OCI-LY3 (cell line): ENCODE results near the gene ARMH3.

Experiments
- H2AFZ ChIP-seq: fragments of 200-600, 300-600 bp; shearing (Covaris generic); 2 replicates; pipeline ENCODE4 v1.6.0; 2014; ENCODE audit warnings: antibody characterized with exemption, low read depth, low read length
- H3K27ac ChIP-seq: fragments of 200-600, 300-600 bp; sonication (generic); 2 replicates; pipeline ENCODE4 v1.5.1; 2014; ENCODE audit warnings: mild to moderate bottlenecking, low read length, moderate library complexity, mixed read lengths
- H3K27me3 ChIP-seq: fragments of 200-600, 300-600 bp; sonication (generic); 2 replicates; pipeline ENCODE4 v1.6.1; 2014; ENCODE audit warnings: low read depth, low read length, mixed read lengths
- H3K36me3 ChIP-seq: fragments of 200-600, 300-600 bp; sonication (generic); replicated peaks from 2 replicates; pipeline ENCODE3; 2014; ENCODE audit warnings: low read depth, low read length, mixed read lengths
- H3K4me1 ChIP-seq: fragments of 300-600, 200-600 bp; sonication (generic); 2 replicates; pipeline ENCODE4 v1.6.1; 2014; ENCODE audit warnings: low read length, mixed read lengths
- H3K4me2 ChIP-seq: fragments of 200-600, 300-600 bp; sonication (generic); 2 replicates; pipeline ENCODE4 v1.6.1; 2014; ENCODE audit warnings: low read length, mixed read lengths
- H3K4me3 ChIP-seq: fragments of 300-600, 200-600 bp; sonication (generic); 2 replicates; pipeline ENCODE4 v1.5.1; 2014; ENCODE audit warnings: antibody characterized with exemption, mild to moderate bottlenecking, low read length, moderate library complexity
- H3K79me2 ChIP-seq: fragments of 300-600, 200-600 bp; shearing (Covaris generic); 2 replicates; pipeline ENCODE4 v1.6.1; 2014; ENCODE audit warnings: mild to moderate bottlenecking, low read length, mixed read lengths
- H3K9ac ChIP-seq: fragments of 300-600, 200-600 bp; shearing (Covaris generic); 2 replicates; pipeline ENCODE4 v1.6.0; 2014; ENCODE audit warnings: mild to moderate bottlenecking, low read length, moderate library complexity
- H3K9me3 ChIP-seq: fragments of 200-600, 300-600 bp; shearing (Covaris generic); 2 replicates; pipeline ENCODE4 v1.6.1; 2014; ENCODE audit warnings: low read length, mixed read lengths; ENCODE audit not compliant: insufficient read depth
- H4K20me1 ChIP-seq: fragments of 200-600, 300-600 bp; sonication (generic); 2 replicates; pipeline ENCODE4 v1.6.1; 2016; ENCODE audit warnings: low read length, mixed read lengths; ENCODE audit not compliant: insufficient read depth
- EZH2phosphoT487 ChIP-seq: fragments of 200-600 bp; shearing (Covaris generic); IDR thresholded peaks from 2 replicates; pipeline ENCODE4 v1.6.1; 2018; ENCODE audit warnings: antibody characterized with exemption, mixed run types, low read depth
- TF ChIP-seq, protein P1 (sequence below): fragments of 200-600, 300-600 bp; sonication (generic); IDR thresholded peaks from 2 replicates; pipeline ENCODE4 v1.5.1; 2014; ENCODE audit warnings: antibody characterized with exemption, low read length, low read depth

Gene ARMH3

DNA sequence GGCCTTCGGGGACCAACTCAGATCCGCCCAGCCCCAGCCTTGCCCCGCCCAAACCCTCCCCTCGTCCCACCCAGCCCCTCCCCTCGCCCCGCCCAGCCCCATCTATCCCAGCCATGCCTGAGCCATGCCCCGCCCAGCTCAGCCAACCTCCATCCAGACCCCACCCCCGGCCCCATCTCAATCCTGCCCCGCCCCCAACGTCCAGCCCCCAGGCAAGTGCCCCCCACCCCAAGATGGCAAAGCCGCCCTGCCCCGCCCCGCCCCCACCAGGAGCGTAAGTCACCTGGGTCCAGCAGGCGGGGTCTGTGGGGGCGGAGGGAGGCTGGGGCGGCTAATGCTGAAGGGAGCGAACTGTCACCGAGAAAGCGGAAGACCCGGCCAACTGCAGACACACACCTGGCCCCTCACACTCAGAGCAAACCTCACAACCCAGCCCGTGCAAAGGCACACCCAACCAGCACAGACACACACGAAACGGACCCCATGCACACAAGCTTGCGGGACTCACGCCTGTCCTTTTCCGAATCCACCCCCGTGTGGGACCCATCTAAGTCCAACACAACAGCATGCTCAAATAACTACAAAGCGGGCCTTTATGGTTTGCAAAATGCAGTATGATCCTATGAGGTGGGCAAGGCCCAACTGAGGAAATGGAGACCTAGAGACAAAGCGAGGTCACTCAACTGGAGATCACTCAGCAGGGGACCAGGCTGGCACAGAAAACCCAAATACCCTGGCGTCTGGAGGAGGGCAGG, 226.2 kb downstream of the ARMH3 start:
- Histone ChIP-seq H3K9me3 (no peaks in the 10 kb centered on the region), H3K4me3 (peak overlapping the region; percentile 89), H3K4me1 (peaks cover 16% of the 10 kb centered on the region), H2AFZ (no peak overlapping the region), H3K27ac (peak overlapping the region; percentile 52), H3K79me2 (no peaks in the 10 kb centered on the region), H3K4me2 (peak overlapping the region; percentile 96), H4K20me1 (peaks cover 5% of the 10 kb centered on the region; the same call in 1 of the 2 replicates), H3K36me3 (no peaks in the 10 kb centered on the region), H3K9ac (no peak overlapping the region), H3K27me3 (no peaks in the 10 kb centered on the region)
- no peak for TF ChIP-seq EZH2phosphoT487
- TF ChIP-seq, protein P1, sequence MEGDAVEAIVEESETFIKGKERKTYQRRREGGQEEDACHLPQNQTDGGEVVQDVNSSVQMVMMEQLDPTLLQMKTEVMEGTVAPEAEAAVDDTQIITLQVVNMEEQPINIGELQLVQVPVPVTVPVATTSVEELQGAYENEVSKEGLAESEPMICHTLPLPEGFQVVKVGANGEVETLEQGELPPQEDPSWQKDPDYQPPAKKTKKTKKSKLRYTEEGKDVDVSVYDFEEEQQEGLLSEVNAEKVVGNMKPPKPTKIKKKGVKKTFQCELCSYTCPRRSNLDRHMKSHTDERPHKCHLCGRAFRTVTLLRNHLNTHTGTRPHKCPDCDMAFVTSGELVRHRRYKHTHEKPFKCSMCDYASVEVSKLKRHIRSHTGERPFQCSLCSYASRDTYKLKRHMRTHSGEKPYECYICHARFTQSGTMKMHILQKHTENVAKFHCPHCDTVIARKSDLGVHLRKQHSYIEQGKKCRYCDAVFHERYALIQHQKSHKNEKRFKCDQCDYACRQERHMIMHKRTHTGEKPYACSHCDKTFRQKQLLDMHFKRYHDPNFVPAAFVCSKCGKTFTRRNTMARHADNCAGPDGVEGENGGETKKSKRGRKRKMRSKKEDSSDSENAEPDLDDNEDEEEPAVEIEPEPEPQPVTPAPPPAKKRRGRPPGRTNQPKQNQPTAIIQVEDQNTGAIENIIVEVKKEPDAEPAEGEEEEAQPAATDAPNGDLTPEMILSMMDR = no peak

- H3K9ac ChIP-seq = no peak overlapping the region
- H3K4me1 ChIP-seq = peaks cover 16% of the 10 kb centered on the region
- H3K4me2 ChIP-seq = peak overlapping the region; percentile 26; the same call in 1 of the 2 replicates
- H3K36me3 ChIP-seq = no peaks in the 10 kb centered on the region
- H2AFZ ChIP-seq = no peak overlapping the region
- H3K4me3 ChIP-seq = no peak overlapping the region
- peaks cover 5% of the 10 kb centered on the region; the same call in 1 of the 2 replicates for H4K20me1 ChIP-seq
- H3K27ac ChIP-seq = no peak overlapping the region
- no peaks in the 10 kb centered on the region for H3K79me2 ChIP-seq
- no peak for TF ChIP-seq EZH2phosphoT487
- TF ChIP-seq, protein P1 = no peak
- no peaks in the 10 kb centered on the region for H3K9me3 ChIP-seq
- no peaks in the 10 kb centered on the region for H3K27me3 ChIP-seq
Observed at GRCh38 chr10:101828766-101829551, 227.0 kb downstream of the ARMH3 start.

DNA sequence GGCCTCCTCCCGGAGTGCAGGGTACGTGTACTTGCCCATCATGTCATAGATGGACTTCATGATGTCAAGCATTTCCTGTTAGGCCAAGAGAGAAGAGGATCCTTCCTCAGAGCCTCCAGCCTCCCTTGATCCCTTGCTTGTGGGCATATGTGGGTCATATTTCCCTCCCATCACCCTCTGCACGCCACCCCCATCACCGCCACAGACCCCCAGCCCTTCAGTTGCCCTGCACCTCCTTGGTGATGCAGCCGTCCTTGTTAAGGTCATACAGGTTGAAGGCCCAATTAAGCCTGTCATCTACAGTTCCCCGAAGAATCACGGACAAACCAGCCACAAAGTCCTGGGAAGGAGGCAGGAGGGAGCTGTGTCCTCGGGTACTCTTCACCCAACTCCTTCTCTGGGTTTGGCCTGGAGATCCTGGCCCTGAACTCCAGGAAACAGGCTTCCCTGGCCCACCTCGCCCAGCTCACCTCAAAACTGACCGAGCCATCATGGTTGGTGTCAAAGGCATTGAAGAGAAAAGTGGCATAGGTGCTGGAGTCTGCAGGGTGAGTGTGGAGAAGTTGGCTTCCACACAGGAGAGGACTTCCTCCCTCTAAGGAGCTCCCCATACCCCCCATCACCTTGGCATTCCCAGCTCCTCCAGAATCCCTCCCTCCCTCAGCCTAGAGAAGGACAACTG, 227.9 kb downstream of the ARMH3 start:
- no peak overlapping the region for H3K9ac ChIP-seq
- no peaks in the 10 kb centered on the region for H3K27me3 ChIP-seq
- TF ChIP-seq, protein P1 = no peak
- TF ChIP-seq EZH2phosphoT487 = no peak
- no peak overlapping the region for H3K4me2 ChIP-seq
- H4K20me1 ChIP-seq = peaks cover 5% of the 10 kb centered on the region; the same call in 1 of the 2 replicates
- H3K4me3 ChIP-seq = no peak overlapping the region
- H3K79me2 ChIP-seq = no peaks in the 10 kb centered on the region
- peaks cover 16% of the 10 kb centered on the region for H3K4me1 ChIP-seq
- no peaks in the 10 kb centered on the region for H3K36me3 ChIP-seq
- H3K27ac ChIP-seq = no peak overlapping the region
- no peak overlapping the region for H2AFZ ChIP-seq
- H3K9me3 ChIP-seq = no peaks in the 10 kb centered on the region
